Panc1 (cell line): ENCODE results near the gene TECPR1. TPM values are rescaled to one million over a fixed set of nuclear protein-coding genes. Genes with fewer than 3 reads are reported as not detected.

ENCODE experiments used
- ATAC-seq: fragments of 200-7000 bp; cut with Tn5 transposase; 2 replicates; pipeline ENCODE4 v1.9.1; 2020; ENCODE audit warnings: mild to moderate bottlenecking, moderate library complexity
- BruUV-seq: library from RNA; stranded (reverse); fragments of 400-500 nt; replicated peaks from 2 replicates; lab custom pipeline; 2021; lab: Mats Ljungman, UMichigan
- CTCF ChIA-PET: fragments of 300-600 bp; sonication (Branson Sonifier 250); formaldehyde crosslinking; loops from one replicate; lab custom pipeline; 2022; ENCODE audit warnings: antibody characterized with exemption; lab: Charles Lee
- POLR2A ChIA-PET: fragments of 300-600 bp; sonication (Branson Sonifier 250); formaldehyde crosslinking; loops from one replicate; lab custom pipeline; 2022; ENCODE audit warnings: antibody characterized with exemption; lab: Charles Lee
- DNase-seq: peaks from one replicate; pipeline ENCODE4 v3.0.0-alpha.2; 2010; ENCODE audit warnings: low read depth, low spot score
- H3K27ac ChIP-seq: 2 replicates; pipeline ENCODE4 v1.5.1; 2011; ENCODE audit warnings: mild to moderate bottlenecking, low read length, inconsistent platforms
- H3K27me3 ChIP-seq: fragments of 200-500 bp; sonication (Bioruptor generic); 2 replicates; pipeline ENCODE4 v1.6.0; 2014; ENCODE audit warnings: low read length, inconsistent platforms; ENCODE audit not compliant: control insufficient read depth, insufficient read depth
- H3K36me3 ChIP-seq: fragments of 200-500 bp; sonication (Bioruptor generic); 2 replicates; pipeline ENCODE4 v1.5.1; 2014; ENCODE audit warnings: inconsistent platforms, mild to moderate bottlenecking, low read length, moderate library complexity; ENCODE audit not compliant: control insufficient read depth, insufficient read depth
- H3K4me1 ChIP-seq: 2 replicates; pipeline ENCODE4 v1.5.1; 2011; ENCODE audit warnings: inconsistent platforms, mild to moderate bottlenecking, low read length, moderate library complexity; ENCODE audit not compliant: control insufficient read depth, insufficient read depth
- H3K4me3 ChIP-seq, 2 experiments: 2 replicates each; pipeline ENCODE4 v1.5.1; 2011 to 2012; ENCODE audit warnings: low read depth in 2 of 2, low read length in 2 of 2, mild to moderate bottlenecking in 2 of 2, inconsistent platforms in 1 of 2, moderate library complexity in 1 of 2
- H3K9me3 ChIP-seq: fragments of 200-500 bp; sonication (Bioruptor generic); 2 replicates; pipeline ENCODE4 v1.5.1; 2014; ENCODE audit warnings: low read depth, mild to moderate bottlenecking, inconsistent platforms, low read length, moderate library complexity; ENCODE audit not compliant: control insufficient read depth, insufficient read depth
- CTCF ChIP-seq: fragments of 450-650 bp; IDR thresholded peaks from 2 replicates; pipeline ENCODE4 v1.5.1; 2017; ENCODE audit warnings: mild to moderate bottlenecking
- POLR2AphosphoS5 ChIP-seq: IDR thresholded peaks from 2 replicates; pipeline ENCODE4 v1.6.1; 2012; ENCODE audit warnings: mild to moderate bottlenecking, low read depth, low read length, moderate library complexity
- REST ChIP-seq, 2 experiments: IDR thresholded peaks; 2 replicates each; pipeline ENCODE4 v1.6.1; 2011 to 2012; ENCODE audit warnings: low read depth in 2 of 2, control low read depth in 1 of 2, low read length in 1 of 2, mild to moderate bottlenecking in 1 of 2, moderate library complexity in 1 of 2; ENCODE audit not compliant: insufficient read depth in 1 of 2
- SIN3A ChIP-seq: IDR thresholded peaks from 2 replicates; pipeline ENCODE4 v1.6.1; 2012; ENCODE audit warnings: low read depth, mild to moderate bottlenecking, low read length, moderate library complexity, borderline replicate concordance; ENCODE audit not compliant: insufficient read depth
- TCF7L2 ChIP-seq: IDR thresholded peaks from 2 replicates; pipeline ENCODE4 v1.6.1; 2011; ENCODE audit warnings: mild to moderate bottlenecking, low read depth, low read length, inconsistent platforms
- in situ Hi-C: cut with HindIII; loops from 2 replicates; pipeline ENCODE4 v1.10.0; 2016; ENCODE audit warnings: low sequenced_read_pairs, low pct_unique_long_range_greater_than_20kb
- intact Hi-C: fragments of 100-400 bp; cut with micrococcal nuclease; formaldehyde crosslinking; loops from one replicate; pipeline ENCODE4 v1.10.0; 2022; ENCODE audit not compliant: unreplicated experiment
- total RNA-seq: library from RNA; stranded (reverse); gene quantifications from one replicate; pipeline ENCODE4 v1.2.1, GENCODE V29; 2021; ENCODE audit not compliant: unreplicated experiment

Gene TECPR1
- total RNA-seq, 1 experiment from 2014 or later = 21.0 TPM

GRCh38 chr7:98248156-98248555 lies 3.9 kb downstream of the TECPR1 start:
- H3K9me3 ChIP-seq = no peaks in the 10 kb centered on the region
- no TSS peak for BruUV-seq
- in situ Hi-C loops = no loop called here
- H3K4me1 ChIP-seq = peaks cover 9% of the 10 kb centered on the region
- intact Hi-C loops = no loop called here
- DNase-seq = no peak
- H3K36me3 ChIP-seq = no peaks in the 10 kb centered on the region; the same call in 1 of the 2 replicates
- no peak overlapping the region for H3K27ac ChIP-seq
- H3K27me3 ChIP-seq = no peaks in the 10 kb centered on the region
- CTCF ChIA-PET = no interaction called here
- TF ChIP-seq SIN3A (no peak), POLR2AphosphoS5 (no peak), REST (IDR thresholded peaks at IDR 0.05; ENCODE audit: insufficient read depth in 1 of 2, low read depth in 2 of 2, low read length in 1 of 2) (no peak), CTCF (no peak), TCF7L2 (no peak)
- ATAC-seq = no peak
- H3K4me3 ChIP-seq = no peak overlapping the region
- POLR2A ChIA-PET = no interaction called here

GRCh38 chr7:98244871-98245270 lies 7.2 kb downstream of the TECPR1 start:
- intact Hi-C loops = no loop called here
- Histone ChIP-seq H3K4me3 (no peak overlapping the region), H3K9me3 (no peaks in the 10 kb centered on the region), H3K27me3 (no peaks in the 10 kb centered on the region), H3K27ac (no peak overlapping the region), H3K4me1 (no peaks in the 10 kb centered on the region), H3K36me3 (no peaks in the 10 kb centered on the region)
- DNase-seq (no peak), ATAC-seq (no peak)
- no TSS peak for BruUV-seq
- in situ Hi-C loops = no loop called here
- ChIA-PET POLR2A (no interaction called here), CTCF (no interaction called here)
- TF ChIP-seq REST (IDR thresholded peaks at IDR 0.05; ENCODE audit: insufficient read depth in 1 of 2, low read depth in 2 of 2, low read length in 1 of 2) (no peak), TCF7L2 (no peak), CTCF (no peak), SIN3A (no peak), POLR2AphosphoS5 (no peak)
